ENCODE data around the gene RPH3AL.

RPH3AL gene

GRCh38 chr17:302300-302698 is 50.3 kb downstream of the RPH3AL start:
- H2AK5ac ChIP-seq (ENCODE audit: low read length) = no peak overlapping the region
- DNase-seq = no peak
- H3K79me2 ChIP-seq (ENCODE audit: control insufficient read depth, insufficient read depth, low read length, poor library complexity) = no peaks in the 10 kb centered on the region
- no peak overlapping the region for H2AFZ ChIP-seq (ENCODE audit: insufficient read depth, low read length, poor library complexity)
- no peak overlapping the region for H4K91ac ChIP-seq (ENCODE audit: low read depth, low read length)
- no CpG with 5 or more reads among the region's 24 CpGs for WGBS (ENCODE audit: extremely low coverage, insufficient coverage, insufficient read length)
- no peak overlapping the region for H3K4me3 ChIP-seq (ENCODE audit: low read depth, low read length)
- H3K27ac ChIP-seq (ENCODE audit: low read depth, low read length) = no peak overlapping the region
- no peak overlapping the region for H2BK120ac ChIP-seq (ENCODE audit: insufficient read depth, low read length, poor library complexity)
- no peak overlapping the region for H3K23ac ChIP-seq (ENCODE audit: low read length)
- no peak overlapping the region for H3K14ac ChIP-seq (ENCODE audit: low read length)
- H4K8ac ChIP-seq (ENCODE audit: low read depth, low read length) = no peak overlapping the region
- no peaks in the 10 kb centered on the region for H3K27me3 ChIP-seq (ENCODE audit: insufficient read depth, low read length)
- no peaks in the 10 kb centered on the region for H3K36me3 ChIP-seq (ENCODE audit: control insufficient read depth in 1 of 2, insufficient read depth in 2 of 2, low read length in 2 of 2)
- no peak overlapping the region for H3K4ac ChIP-seq (ENCODE audit: low read depth, low read length)
- H3K4me2 ChIP-seq (ENCODE audit: low read length) = no peak overlapping the region
- H2BK5ac ChIP-seq (ENCODE audit: low read depth, low read length, poor library complexity) = no peak overlapping the region
- H3K9me3 ChIP-seq (ENCODE audit: insufficient read depth, low read depth, low read length) = peaks cover 4% of the 10 kb centered on the region
- no peak overlapping the region for H4K12ac ChIP-seq (ENCODE audit: low read depth, low read length)
- H2BK12ac ChIP-seq (ENCODE audit: low read length) = no peak overlapping the region
- no peaks in the 10 kb centered on the region for H3K79me1 ChIP-seq (ENCODE audit: low read length)
- no peak overlapping the region for H3K18ac ChIP-seq (ENCODE audit: low read length)
- H3K9ac ChIP-seq (ENCODE audit: low read length) = no peak overlapping the region
- H3K4me1 ChIP-seq (ENCODE audit: control insufficient read depth in 1 of 2, insufficient read depth in 2 of 2, low read length in 2 of 2) = no peaks in the 10 kb centered on the region

GRCh38 chr17:301681-302299 is 50.8 kb downstream of the RPH3AL start:
- Histone ChIP-seq H2BK120ac (ENCODE audit: insufficient read depth, low read length, poor library complexity) (no peak overlapping the region), H2AFZ (ENCODE audit: insufficient read depth, low read length, poor library complexity) (no peak overlapping the region), H3K4me1 (ENCODE audit: control insufficient read depth in 1 of 2, insufficient read depth in 2 of 2, low read length in 2 of 2) (no peaks in the 10 kb centered on the region), H4K12ac (ENCODE audit: low read depth, low read length) (no peak overlapping the region), H2BK12ac (ENCODE audit: low read length) (no peak overlapping the region), H3K4me3 (ENCODE audit: low read depth, low read length) (no peak overlapping the region), H3K14ac (ENCODE audit: low read length) (no peak overlapping the region), H2BK5ac (ENCODE audit: low read depth, low read length, poor library complexity) (no peak overlapping the region), H3K4me2 (ENCODE audit: low read length) (no peak overlapping the region), H3K79me2 (ENCODE audit: control insufficient read depth, insufficient read depth, low read length, poor library complexity) (no peaks in the 10 kb centered on the region), H3K36me3 (ENCODE audit: control insufficient read depth in 1 of 2, insufficient read depth in 2 of 2, low read length in 2 of 2) (no peaks in the 10 kb centered on the region), H3K9ac (ENCODE audit: low read length) (no peak overlapping the region), H3K4ac (ENCODE audit: low read depth, low read length) (no peak overlapping the region), H2AK5ac (ENCODE audit: low read length) (no peak overlapping the region), H3K18ac (ENCODE audit: low read length) (no peak overlapping the region), H4K91ac (ENCODE audit: low read depth, low read length) (peak overlapping the region; percentile 16), H3K9me3 (ENCODE audit: insufficient read depth, low read depth, low read length) (no peaks in the 10 kb centered on the region), H3K27me3 (ENCODE audit: insufficient read depth, low read length) (no peaks in the 10 kb centered on the region), H4K8ac (ENCODE audit: low read depth, low read length) (no peak overlapping the region), H3K27ac (ENCODE audit: low read depth, low read length) (no peak overlapping the region), H3K79me1 (ENCODE audit: low read length) (no peaks in the 10 kb centered on the region), H3K23ac (ENCODE audit: low read length) (no peak overlapping the region)
- no CpG with 5 or more reads among the region's 27 CpGs for WGBS (ENCODE audit: extremely low coverage, insufficient coverage, insufficient read length)
- no peak for DNase-seq

GRCh38 chr17:300881-301280 is 51.7 kb downstream of the RPH3AL start:
- H3K36me3 ChIP-seq (ENCODE audit: control insufficient read depth in 1 of 2, insufficient read depth in 2 of 2, low read length in 2 of 2) = no peaks in the 10 kb centered on the region
- no CpG with 5 or more reads among the region's 11 CpGs for WGBS (ENCODE audit: extremely low coverage, insufficient coverage, insufficient read length)
- no peak overlapping the region for H3K23ac ChIP-seq (ENCODE audit: low read length)
- no peaks in the 10 kb centered on the region for H3K9me3 ChIP-seq (ENCODE audit: insufficient read depth, low read depth, low read length)
- no peak overlapping the region for H3K4ac ChIP-seq (ENCODE audit: low read depth, low read length)
- H3K4me2 ChIP-seq (ENCODE audit: low read length) = no peak overlapping the region
- H2BK12ac ChIP-seq (ENCODE audit: low read length) = no peak overlapping the region
- no peak overlapping the region for H3K27ac ChIP-seq (ENCODE audit: low read depth, low read length)
- H4K12ac ChIP-seq (ENCODE audit: low read depth, low read length) = no peak overlapping the region
- H2AK5ac ChIP-seq (ENCODE audit: low read length) = no peak overlapping the region
- no peak overlapping the region for H2BK120ac ChIP-seq (ENCODE audit: insufficient read depth, low read length, poor library complexity)
- no peaks in the 10 kb centered on the region for H3K27me3 ChIP-seq (ENCODE audit: insufficient read depth, low read length)
- H4K91ac ChIP-seq (ENCODE audit: low read depth, low read length) = no peak overlapping the region
- no peak for DNase-seq
- H3K4me1 ChIP-seq (ENCODE audit: control insufficient read depth in 1 of 2, insufficient read depth in 2 of 2, low read length in 2 of 2) = no peaks in the 10 kb centered on the region
- no peak overlapping the region for H3K9ac ChIP-seq (ENCODE audit: low read length)
- H3K4me3 ChIP-seq (ENCODE audit: low read depth, low read length) = no peak overlapping the region
- H3K79me1 ChIP-seq (ENCODE audit: low read length) = no peaks in the 10 kb centered on the region
- H4K8ac ChIP-seq (ENCODE audit: low read depth, low read length) = no peak overlapping the region
- no peak overlapping the region for H3K18ac ChIP-seq (ENCODE audit: low read length)
- H2AFZ ChIP-seq (ENCODE audit: insufficient read depth, low read length, poor library complexity) = no peak overlapping the region
- no peaks in the 10 kb centered on the region for H3K79me2 ChIP-seq (ENCODE audit: control insufficient read depth, insufficient read depth, low read length, poor library complexity)
- H3K14ac ChIP-seq (ENCODE audit: low read length) = no peak overlapping the region
- no peak overlapping the region for H2BK5ac ChIP-seq (ENCODE audit: low read depth, low read length, poor library complexity)

DNA sequence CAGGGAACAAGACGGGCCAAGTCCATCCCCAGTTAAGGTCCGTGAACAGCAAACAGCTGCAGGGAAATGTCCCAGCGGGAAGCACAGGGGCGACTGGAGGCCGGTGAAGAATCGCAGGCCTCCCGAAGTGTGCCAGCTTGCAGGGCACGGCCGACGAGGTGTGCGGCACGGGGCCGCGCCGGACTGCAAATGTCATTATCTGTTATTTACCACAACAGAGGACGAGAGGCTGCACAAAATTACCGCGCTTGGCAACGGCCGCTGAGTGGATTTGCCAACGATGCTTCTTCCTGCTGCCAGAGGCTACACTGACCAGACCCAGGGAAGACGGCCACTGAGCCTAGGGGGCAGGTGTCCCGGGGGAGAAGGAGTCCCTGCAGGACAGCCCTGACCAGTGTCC is 53.1 kb downstream of the RPH3AL start:
- Histone ChIP-seq H4K12ac (ENCODE audit: low read depth, low read length) (no peak overlapping the region), H3K9me3 (ENCODE audit: insufficient read depth, low read depth, low read length) (no peaks in the 10 kb centered on the region), H3K23ac (ENCODE audit: low read length) (no peak overlapping the region), H3K27me3 (ENCODE audit: insufficient read depth, low read length) (no peaks in the 10 kb centered on the region), H2BK120ac (ENCODE audit: insufficient read depth, low read length, poor library complexity) (no peak overlapping the region), H4K8ac (ENCODE audit: low read depth, low read length) (no peak overlapping the region), H3K4ac (ENCODE audit: low read depth, low read length) (no peak overlapping the region), H3K79me2 (ENCODE audit: control insufficient read depth, insufficient read depth, low read length, poor library complexity) (no peaks in the 10 kb centered on the region), H2AK5ac (ENCODE audit: low read length) (no peak overlapping the region), H3K4me2 (ENCODE audit: low read length) (no peak overlapping the region), H3K9ac (ENCODE audit: low read length) (no peak overlapping the region), H2BK5ac (ENCODE audit: low read depth, low read length, poor library complexity) (no peak overlapping the region), H3K27ac (ENCODE audit: low read depth, low read length) (no peak overlapping the region), H3K18ac (ENCODE audit: low read length) (no peak overlapping the region), H3K4me1 (ENCODE audit: control insufficient read depth in 1 of 2, insufficient read depth in 2 of 2, low read length in 2 of 2) (no peaks in the 10 kb centered on the region), H2AFZ (ENCODE audit: insufficient read depth, low read length, poor library complexity) (no peak overlapping the region), H3K4me3 (ENCODE audit: low read depth, low read length) (no peak overlapping the region), H4K91ac (ENCODE audit: low read depth, low read length) (no peak overlapping the region), H3K79me1 (ENCODE audit: low read length) (no peaks in the 10 kb centered on the region), H3K36me3 (ENCODE audit: control insufficient read depth in 1 of 2, insufficient read depth in 2 of 2, low read length in 2 of 2) (no peaks in the 10 kb centered on the region), H3K14ac (ENCODE audit: low read length) (no peak overlapping the region), H2BK12ac (ENCODE audit: low read length) (no peak overlapping the region)
- no CpG with 5 or more reads among the region's 23 CpGs for WGBS (ENCODE audit: extremely low coverage, insufficient coverage, insufficient read length)
- DNase-seq = no peak

Data from trophoblast cell (in vitro differentiated cells and primary cell).